Upper lobe of right lung (tissue), 1 donor: ENCODE measurements around the gene ELMOD3. TPM values are rescaled to one million over a fixed set of nuclear protein-coding genes. Genes with fewer than 3 reads are reported as not detected.
"Not testable (repeated sequence)": the region's sequence is repeated elsewhere in the genome, so short reads cannot be mapped to it uniquely, and the experiment has no call there.

Source experiments
- ATAC-seq: fragments of 200-7000 bp; cut with Tn5 transposase; one replicate; pipeline ENCODE4 v1.9.1; 2020; ENCODE audit warnings: mild to moderate bottlenecking, moderate library complexity
- DNase-seq: peaks from one replicate; pipeline ENCODE4 v3.0.0-alpha.2; 2020
- H3K27ac ChIP-seq: fragments of 200-600 bp; one replicate; pipeline ENCODE4 v1.8.0; 2022
- H3K27me3 ChIP-seq: fragments of 200-600 bp; one replicate; pipeline ENCODE4 v1.8.0; 2022; ENCODE audit warnings: mild to moderate bottlenecking
- H3K36me3 ChIP-seq: fragments of 200-600 bp; one replicate; pipeline ENCODE4 v1.8.0; 2022
- H3K4me1 ChIP-seq: fragments of 200-600 bp; one replicate; pipeline ENCODE4 v1.8.0; 2022
- H3K4me3 ChIP-seq: fragments of 200-600 bp; one replicate; pipeline ENCODE4 v1.8.0; 2022; ENCODE audit warnings: mild to moderate bottlenecking
- H3K9me3 ChIP-seq: fragments of 200-600 bp; one replicate; pipeline ENCODE4 v1.8.0; 2022
- CTCF ChIP-seq: fragments of 200-600 bp; IDR thresholded peaks from one replicate; pipeline ENCODE4 v1.8.0; 2022; ENCODE audit warnings: antibody characterized with exemption
- intact Hi-C: fragments of 100-400 bp; cut with DNase I; formaldehyde crosslinking; loops from one replicate; pipeline ENCODE4 v1.11.0; 2022
- total RNA-seq: library from RNA; stranded (reverse); fragmentation: NEBNext Ultra II Directional; extraction: Animal tissue kit (Norgen Biotek cat#: 25700); gene quantifications from one replicate; pipeline ENCODE4 v1.2.1, GENCODE V29; 2021
- donor health status: DM: no; HTN: yes; CAD: no; lungs with severe emphysema.

Gene ELMOD3
- total RNA-seq, 1 donor from 2014 or later: 22.0 TPM

- intact Hi-C loops: no loop called here
- Histone ChIP-seq H3K27me3 (no peaks in the 10 kb centered on the region), H3K27ac (peak overlapping the region; percentile 43), H3K4me3 (peak overlapping the region; percentile 49), H3K36me3 (no peaks in the 10 kb centered on the region), H3K9me3 (no peaks in the 10 kb centered on the region), H3K4me1 (peaks cover 15% of the 10 kb centered on the region)
- ATAC-seq (peak; percentile 61), DNase-seq (peak; percentile 84)
- TF ChIP-seq CTCF: no peak
Measured at GRCh38 chr2:85413592-85414420, 59.2 kb downstream of the ELMOD3 start.

- Histone ChIP-seq H3K4me1 (peaks cover 19% of the 10 kb centered on the region), H3K4me3 (peak overlapping the region; percentile 49)
- DNase-seq, H3K27ac ChIP-seq, H3K36me3 ChIP-seq, H3K27me3 ChIP-seq, ATAC-seq, intact Hi-C loops, H3K9me3 ChIP-seq: not testable (repeated sequence)
Measured at GRCh38 chr2:85414421-85414759, 59.8 kb downstream of the ELMOD3 start.

- Histone ChIP-seq H3K27me3 (no peaks in the 10 kb centered on the region), H3K9me3 (no peaks in the 10 kb centered on the region), H3K36me3 (no peaks in the 10 kb centered on the region), H3K4me3 (no peak overlapping the region), H3K4me1 (peaks cover 21% of the 10 kb centered on the region), H3K27ac (no peak overlapping the region)
- ATAC-seq (peak; percentile 51), DNase-seq (peak; percentile 68)
- intact Hi-C loops: no loop called here
- TF ChIP-seq CTCF: no peak
Measured at GRCh38 chr2:85414761-85415553, 60.4 kb downstream of the ELMOD3 start.

GRCh38 chr2:85415980-85416650, 61.5 kb downstream of the ELMOD3 start:
- peaks cover 31% of the 10 kb centered on the region for H3K4me1 ChIP-seq
- intact Hi-C loops: no loop called here
- no peak overlapping the region for H3K27ac ChIP-seq

GRCh38 chr2:85418132-85419008, 63.8 kb downstream of the ELMOD3 start, which contains the start of gene SH2D6:
Gene SH2D6 (plus strand): TSS chr2:85418714. CDS start chr2:85429466, 10,752 bp downstream.
- intact Hi-C loops: no loop called here
- peak within 1 kb of the TSS; percentile 96 for H3K27ac ChIP-seq

More at GRCh38 chr2:85415980-85416650, 61.5 kb downstream of the ELMOD3 start:
- no peaks in the 10 kb centered on the region for H3K36me3 ChIP-seq
- no peaks in the 10 kb centered on the region for H3K27me3 ChIP-seq
- TF ChIP-seq CTCF: no peak
- H3K4me3 ChIP-seq: no peak overlapping the region
- no peaks in the 10 kb centered on the region for H3K9me3 ChIP-seq
- ATAC-seq: no peak
- DNase-seq: no peak

More at GRCh38 chr2:85418132-85419008, 63.8 kb downstream of the ELMOD3 start, which contains the start of gene SH2D6:
- no peaks in the 10 kb centered on the region for H3K9me3 ChIP-seq
- DNase-seq (peak; percentile 93), ATAC-seq (peak; percentile 72)
- no peaks in the 10 kb centered on the region for H3K27me3 ChIP-seq
- TF ChIP-seq CTCF: no peak
- H3K4me1 ChIP-seq: peaks cover 31% of the 10 kb centered on the region
- H3K36me3 ChIP-seq: no peaks in the 10 kb centered on the region
- peak within 1 kb of the TSS; percentile 81 for H3K4me3 ChIP-seq
